GM10266 (cell line): Measurements from ENCODE around the gene RASSF5.

Experiments used
- DNase-seq: peaks from one replicate; pipeline ENCODE4 v3.0.0; 2012; ENCODE audit errors: extremely low spot score
- TF ChIP-seq, protein P1 (sequence below): IDR thresholded peaks from 2 replicates; pipeline ENCODE4 v1.5.1; 2012; ENCODE audit warnings: mild to moderate bottlenecking, low read depth; ENCODE audit not compliant: control insufficient read depth, insufficient read depth; ENCODE audit errors: missing control alignments

The RASSF5 gene

DNA sequence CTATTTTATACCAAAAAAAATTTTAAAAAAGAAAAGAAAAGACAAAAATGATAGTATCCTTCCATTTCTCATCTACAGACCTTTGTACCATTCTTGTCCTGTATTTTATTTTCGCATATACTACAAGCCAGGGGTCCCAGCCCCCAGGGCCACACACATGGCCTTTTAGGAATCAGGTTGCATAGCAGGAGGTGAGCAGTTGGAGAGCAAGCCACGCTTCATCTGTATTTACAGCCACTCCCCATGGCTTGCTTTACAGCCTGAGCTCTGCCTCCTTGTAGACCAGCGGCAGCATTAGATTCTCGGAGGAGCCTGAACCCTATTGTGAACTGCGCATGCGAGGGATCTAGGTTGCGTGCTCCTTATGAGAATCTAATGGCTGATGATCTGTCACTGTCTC lies 39.8 kb downstream of the RASSF5 start:
- TF ChIP-seq, protein P1, sequence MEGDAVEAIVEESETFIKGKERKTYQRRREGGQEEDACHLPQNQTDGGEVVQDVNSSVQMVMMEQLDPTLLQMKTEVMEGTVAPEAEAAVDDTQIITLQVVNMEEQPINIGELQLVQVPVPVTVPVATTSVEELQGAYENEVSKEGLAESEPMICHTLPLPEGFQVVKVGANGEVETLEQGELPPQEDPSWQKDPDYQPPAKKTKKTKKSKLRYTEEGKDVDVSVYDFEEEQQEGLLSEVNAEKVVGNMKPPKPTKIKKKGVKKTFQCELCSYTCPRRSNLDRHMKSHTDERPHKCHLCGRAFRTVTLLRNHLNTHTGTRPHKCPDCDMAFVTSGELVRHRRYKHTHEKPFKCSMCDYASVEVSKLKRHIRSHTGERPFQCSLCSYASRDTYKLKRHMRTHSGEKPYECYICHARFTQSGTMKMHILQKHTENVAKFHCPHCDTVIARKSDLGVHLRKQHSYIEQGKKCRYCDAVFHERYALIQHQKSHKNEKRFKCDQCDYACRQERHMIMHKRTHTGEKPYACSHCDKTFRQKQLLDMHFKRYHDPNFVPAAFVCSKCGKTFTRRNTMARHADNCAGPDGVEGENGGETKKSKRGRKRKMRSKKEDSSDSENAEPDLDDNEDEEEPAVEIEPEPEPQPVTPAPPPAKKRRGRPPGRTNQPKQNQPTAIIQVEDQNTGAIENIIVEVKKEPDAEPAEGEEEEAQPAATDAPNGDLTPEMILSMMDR: no peak
- no peak for DNase-seq

DNA sequence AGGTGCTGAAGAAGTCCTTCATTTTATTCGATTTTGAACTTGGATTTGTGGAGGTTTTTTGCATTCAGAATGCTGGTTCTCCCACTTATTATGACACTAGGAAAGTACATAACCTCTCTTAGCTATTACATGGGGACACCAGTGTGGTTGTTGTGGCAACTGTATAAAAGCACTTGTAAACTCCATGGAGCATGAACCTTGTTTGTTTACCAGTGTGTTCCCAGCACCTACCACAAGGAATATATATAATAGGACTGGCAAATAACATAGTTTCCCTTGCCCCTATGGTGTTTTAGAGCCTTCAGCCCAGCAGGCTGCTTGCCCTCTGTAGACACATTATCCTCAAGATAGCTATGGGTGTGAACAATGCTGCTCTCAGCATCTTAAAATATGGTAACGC lies 43.1 kb downstream of the RASSF5 start:
- DNase-seq: no peak
- TF ChIP-seq, protein P1: no peak

DNA sequence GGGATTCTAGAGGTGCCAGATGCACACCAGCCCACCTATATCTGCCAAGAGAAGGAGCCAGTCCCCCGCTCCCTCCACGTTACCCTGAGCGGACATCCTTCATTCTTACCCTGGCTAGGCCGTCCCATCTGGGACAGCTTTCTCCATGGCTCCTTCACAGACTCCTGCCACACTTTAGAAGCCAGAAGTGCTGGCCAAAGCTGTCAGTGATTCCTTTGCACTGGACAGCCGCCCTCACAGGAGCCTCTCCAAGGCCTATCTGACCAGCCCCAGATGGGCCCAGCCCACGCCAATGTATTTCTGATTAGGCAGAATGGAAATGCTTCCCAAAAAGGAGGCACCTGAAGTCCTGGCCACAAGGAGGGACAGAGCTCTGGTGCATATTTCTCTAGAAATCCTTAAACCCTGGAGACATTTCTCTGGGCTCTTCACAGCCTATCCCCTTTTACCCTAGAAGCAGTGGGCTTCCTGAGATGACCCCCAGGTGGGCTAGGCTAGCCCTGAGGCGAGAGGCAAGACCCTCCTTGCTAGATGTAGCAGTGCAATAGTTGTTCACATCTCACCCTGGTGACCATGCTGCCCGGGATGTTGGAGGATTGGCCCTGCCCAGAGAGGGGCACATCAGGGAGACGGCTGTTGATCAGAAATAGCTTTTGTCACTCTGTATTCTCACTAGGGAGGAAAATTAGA lies 44.1 kb downstream of the RASSF5 start:
- no peak for DNase-seq
- TF ChIP-seq, protein P1: no peak

DNA sequence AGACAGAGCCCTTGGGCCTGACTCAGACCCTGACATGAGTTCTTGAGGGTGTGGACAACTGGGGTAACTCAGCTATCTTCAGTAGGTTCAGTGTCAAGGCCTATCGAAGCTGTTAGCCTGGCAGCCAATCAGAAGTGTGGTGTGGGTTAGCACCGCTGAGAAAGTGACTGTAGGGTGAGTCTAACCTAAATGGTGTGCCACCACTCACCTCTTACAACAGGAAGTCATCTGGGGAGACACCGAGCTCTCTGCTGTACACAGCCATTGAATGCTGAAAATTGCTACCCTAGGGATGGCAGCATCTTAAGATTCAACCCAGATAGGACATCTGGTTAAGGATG lies 44.6 kb downstream of the RASSF5 start:
- no peak for DNase-seq
- TF ChIP-seq, protein P1: no peak

DNA sequence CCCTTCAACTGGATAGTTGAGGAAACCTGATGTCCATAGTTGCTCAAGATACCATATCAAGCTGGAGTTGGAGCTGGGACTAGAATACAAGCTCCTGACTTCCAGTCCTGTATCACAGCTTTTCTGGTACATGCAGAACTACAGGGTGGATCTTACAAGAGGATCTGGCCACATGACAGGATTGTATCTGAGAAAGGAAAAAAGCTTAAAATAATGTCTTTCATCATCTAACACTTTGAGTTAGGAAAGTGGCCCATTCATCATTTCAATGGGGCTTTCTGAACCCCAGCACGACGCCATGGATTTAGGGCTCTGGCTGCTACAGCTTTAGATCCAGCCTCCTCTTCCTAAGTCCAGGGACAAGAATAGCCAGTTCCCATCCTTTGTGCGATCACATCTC lies 46.9 kb downstream of the RASSF5 start:
- TF ChIP-seq, protein P1: no peak
- no peak for DNase-seq

DNA sequence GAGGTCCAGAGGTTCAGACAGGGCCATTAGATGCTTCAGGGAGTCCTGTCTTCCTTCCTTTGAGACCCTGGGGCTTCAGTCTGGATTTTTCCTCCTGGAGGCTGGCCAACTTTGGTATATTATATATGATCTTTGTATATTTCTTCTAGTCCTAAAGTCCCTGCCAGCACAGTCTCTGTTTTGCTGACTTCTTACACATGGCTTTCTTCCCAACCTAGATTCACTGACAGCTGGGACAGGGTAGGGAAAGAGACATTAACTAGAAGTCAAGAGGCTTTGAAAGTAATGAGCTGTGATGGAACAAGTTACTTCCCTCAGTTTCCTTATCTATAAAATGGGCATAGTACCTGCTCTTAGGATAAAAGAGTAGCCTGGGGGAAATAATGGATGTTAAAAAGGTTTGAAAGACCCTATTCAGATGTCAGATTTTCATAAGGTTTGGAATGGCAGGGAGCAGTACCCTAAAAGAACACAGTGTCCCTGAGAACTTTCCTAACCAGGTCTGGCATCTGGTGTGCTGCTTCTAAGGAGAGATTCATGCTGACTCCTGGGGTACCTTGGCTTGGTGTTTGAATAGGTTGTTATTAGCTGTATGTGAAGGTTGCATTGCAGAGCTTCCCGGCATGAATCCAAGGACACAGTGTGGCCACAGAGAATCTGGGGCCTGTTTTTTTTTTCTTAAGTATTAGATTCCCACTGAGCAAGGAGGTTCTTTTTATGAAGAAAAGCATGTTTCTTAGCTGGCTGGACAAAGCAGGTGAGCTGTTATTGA lies 47.6 kb downstream of the RASSF5 start:
- TF ChIP-seq, protein P1: no peak
- no peak for DNase-seq

DNA sequence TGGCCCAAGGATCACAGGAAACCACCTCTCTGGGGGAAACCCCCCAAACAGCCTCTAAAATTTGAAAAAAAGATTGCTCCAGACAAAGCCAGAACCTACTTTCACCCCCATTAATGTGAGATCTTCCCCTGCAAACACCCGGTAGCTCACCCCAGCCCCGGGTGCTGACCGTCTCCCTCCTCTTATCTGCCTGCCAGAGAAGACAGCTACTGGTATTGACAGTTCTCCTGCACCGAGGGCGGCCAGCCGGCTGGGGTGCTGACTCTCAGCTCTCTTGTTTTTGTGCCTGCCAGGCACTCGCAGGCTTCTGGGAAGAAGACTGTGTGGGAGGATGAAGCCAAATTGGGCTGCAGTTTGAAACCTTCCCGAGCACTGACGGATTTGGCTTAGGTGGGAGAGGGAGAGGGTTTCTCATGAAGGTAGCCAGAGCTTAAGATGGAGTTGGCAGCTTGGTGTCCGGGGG lies 48.2 kb downstream of the RASSF5 start:
- peak; percentile 64 for DNase-seq
- TF ChIP-seq, protein P1: no peak
